ENCODE measurements around the gene ANKS4B.

- peak; percentile 79 for TF ChIP-seq CTCF (conservative IDR thresholded peaks at IDR 0.05; ENCODE audit: low read depth, low read length)
- TF ChIP-seq EZH2 (IDR thresholded peaks at IDR 0.05; ENCODE audit: borderline replicate concordance, low read depth, low read length, poor library complexity, severe bottlenecking) = peak; percentile 27
Measured at GRCh38 chr16:21277927-21278706, 44.6 kb downstream of the ANKS4B start, which contains the start of gene CRYM.

All from A673 (cell line).